HepG2 (cell line): Measurements from ENCODE around the gene DNAJB6. TPM values are rescaled to one million over a fixed set of nuclear protein-coding genes. Genes with fewer than 3 reads are reported as not detected.

Experiments used
- ATAC-seq: fragments of 200-7000 bp; cut with Tn5 transposase; 3 replicates; pipeline ENCODE4 v1.9.1; 2020; ENCODE audit warnings: mild to moderate bottlenecking, moderate library complexity
- BruUV-seq: library from RNA; stranded (reverse); fragments of 400-500 nt; replicated peaks from 2 replicates; lab custom pipeline; 2021; lab: Mats Ljungman, UMichigan
- CTCF ChIA-PET: fragments of 300-600 bp; formaldehyde crosslinking; extraction: SDS; loops from one replicate; lab custom pipeline; 2021; ENCODE audit warnings: low total read pairs, inconsistent platforms, low intra/inter-chr PET ratio; lab: Yijun Ruan, JAX
- POLR2A ChIA-PET: fragments of 350-600 bp; sonication (Branson Sonifier 250); formaldehyde crosslinking; loops from one replicate; lab custom pipeline; 2020; ENCODE audit warnings: antibody characterized with exemption, inconsistent platforms; lab: Yijun Ruan, JAX
- DNase-seq: peaks from one replicate; pipeline ENCODE4 v3.0.0-alpha.2; 2015; ENCODE audit warnings: low spot score
- FAIRE-seq: peaks from 3 replicates; lab custom pipeline; 2011; peaks lifted over from hg19 to GRCh38; lab: Jason Lieb, UNC
- H2AFZ ChIP-seq: one replicate; pipeline ENCODE4 v1.6.1; 2011; ENCODE audit warnings: low read length, inconsistent platforms
- H3K27ac ChIP-seq: fragments of 300-600 bp; 3 replicates; pipeline ENCODE4 v1.8.0; 2011; ENCODE audit warnings: mixed run types, mild to moderate bottlenecking, mixed read lengths, low read length, inconsistent platforms; ENCODE audit not compliant: insufficient read depth; ENCODE audit errors: extremely low read length
- H3K27me3 ChIP-seq, 2 experiments: fragments of 200-600 bp in 1 of 2; 2 replicates in 1 of 2; 3 replicates in 1 of 2; pipeline versions ENCODE4 v1.6.0 to v1.8.0; 2011; ENCODE audit warnings: low read length in 2 of 2, mild to moderate bottlenecking in 2 of 2, moderate library complexity in 2 of 2, inconsistent platforms in 1 of 2; ENCODE audit not compliant: insufficient read depth in 2 of 2, control insufficient read depth in 1 of 2
- H3K36me3 ChIP-seq, 2 experiments: fragments of 200-600 bp in 1 of 2; replicated peaks in 1 of 2; 2 replicates in 1 of 2; 3 replicates in 1 of 2; pipeline versions ENCODE4 v1.5.1 to v1.8.0; 2011; ENCODE audit warnings: low read length in 2 of 2, inconsistent platforms in 1 of 2; ENCODE audit not compliant: insufficient read depth in 2 of 2, control insufficient read depth in 1 of 2
- H3K4me1 ChIP-seq: 2 replicates; pipeline ENCODE4 v1.5.1; 2012; ENCODE audit warnings: low read length, inconsistent platforms; ENCODE audit not compliant: insufficient read depth
- H3K4me2 ChIP-seq: 2 replicates; pipeline ENCODE4 v1.6.0; 2011; ENCODE audit warnings: low read depth, low read length, inconsistent platforms
- H3K4me3 ChIP-seq, 3 experiments: fragments of 200-600 bp in 1 of 3; sonication (generic), shearing (Covaris generic) in 1 of 3; replicated peaks in 1 of 3; 2 replicates each; pipeline ENCODE4 v1.5.1; 2011 to 2016; ENCODE audit warnings: low read length in 3 of 3, inconsistent platforms in 2 of 3, low read depth in 2 of 3, mild to moderate bottlenecking in 2 of 3, control low read depth in 1 of 3, mixed read lengths in 1 of 3; ENCODE audit not compliant: insufficient read depth in 1 of 3
- H3K79me2 ChIP-seq: one replicate; pipeline ENCODE4 v1.6.1; 2011; ENCODE audit warnings: low read length, inconsistent platforms; ENCODE audit not compliant: insufficient read depth
- H3K9ac ChIP-seq: 2 replicates; pipeline ENCODE4 v1.6.0; 2011; ENCODE audit warnings: mild to moderate bottlenecking, low read depth, low read length, inconsistent platforms; ENCODE audit not compliant: insufficient read depth
- H3K9me3 ChIP-seq: 2 replicates; pipeline ENCODE4 v1.5.1; 2012; ENCODE audit warnings: mild to moderate bottlenecking, low read length
- H4K20me1 ChIP-seq: 2 replicates; pipeline ENCODE4 v1.6.0; 2011; ENCODE audit warnings: inconsistent platforms, mild to moderate bottlenecking, low read length, moderate library complexity; ENCODE audit not compliant: insufficient read depth
- FOSL1 ChIP-seq: sonication (generic); formaldehyde crosslinking; IDR thresholded peaks from 2 replicates; pipeline ENCODE4 v1.9.0; 2021; ENCODE audit warnings: missing genetic modification reagents, borderline replicate concordance
- NFE2L2 ChIP-seq: fragments of 150-350 bp; IDR thresholded peaks from 2 replicates; pipeline ENCODE4 v1.6.1; 2014; ENCODE audit warnings: low read length
- PAWR ChIP-seq: sonication (generic); formaldehyde crosslinking; IDR thresholded peaks from 2 replicates; pipeline ENCODE4 v1.4.0; 2020; ENCODE audit warnings: missing genetic modification reagents, mild to moderate bottlenecking, borderline replicate concordance
- REPIN1 ChIP-seq: sonication (generic); formaldehyde crosslinking; IDR thresholded peaks from 2 replicates; pipeline ENCODE4 v1.8.0; 2022; ENCODE audit warnings: missing genetic modification reagents, low read depth, mild to moderate bottlenecking, borderline replicate concordance
- ZKSCAN1 ChIP-seq: fragments of 150-350 bp; IDR thresholded peaks from 2 replicates; pipeline ENCODE4 v1.6.1; 2014; ENCODE audit warnings: low read length
- ZSCAN25 ChIP-seq: sonication (generic); formaldehyde crosslinking; IDR thresholded peaks from 2 replicates; pipeline ENCODE4 v1.8.0; 2022; ENCODE audit warnings: mild to moderate bottlenecking, missing genetic modification reagents
- WGBS: methylation state at CpG from one replicate; pipeline ENCODE4 v1.1.6; 2017; ENCODE audit warnings: low lambda C conversion rate; 5-methylcytosine and 5-hydroxymethylcytosine counted together
- in situ Hi-C: cut with HindIII; loops from 2 replicates; pipeline ENCODE4 v1.10.0; 2017; ENCODE audit warnings: low pct_unique_long_range_greater_than_20kb; ENCODE audit not compliant: extremely low pct_ligation_motif_present
- intact Hi-C: fragments of 100-400 bp; cut with micrococcal nuclease; formaldehyde crosslinking; loops from one replicate; pipeline ENCODE4 v1.10.0; 2022; ENCODE audit not compliant: unreplicated experiment
- polyA plus RNA-seq, 8 experiments: library from polyadenylated mRNA; depleted of rRNA in 3 of 8; stranded (reverse) in 7 of 8; unstranded in 1 of 8; fragments of >200 nt; fragmentation: Illumina TruSeq in 4 of 8; extraction: Trizol in 4 of 8; gene quantifications; 2 replicates each; pipeline versions ENCODE4 v1.2.1 to v1.2.3, GENCODE V29; 2011 to 2016; ENCODE audit warnings: low read depth in 4 of 8, missing spikeins in 1 of 8, mixed read lengths in 1 of 8; ENCODE audit not compliant: insufficient read depth in 1 of 8
- total RNA-seq, 5 experiments: library from RNA; depleted of rRNA; stranded (reverse); fragments of >200 nt; fragmentation: Illumina TruSeq; extraction: Trizol; gene quantifications; 2 replicates each; pipeline ENCODE4 v1.2.3, GENCODE V29; 2016; ENCODE audit warnings: low read depth in 1 of 5

The DNAJB6 gene
- total and polyA plus RNA-seq, 2 of the 13 experiments (the other 11 are each of a cell fraction or from before 2014, with no cell fraction given): 29.9 to 53.9 TPM

GRCh38 chr7:157293413-157293788 is 43.4 kb upstream of the DNAJB6 start:
- H3K4me2 ChIP-seq: peak overlapping the region; percentile 86

GRCh38 chr7:157294773-157295172 is 42.0 kb upstream of the DNAJB6 start:
- no peak overlapping the region for H2AFZ ChIP-seq
- no peaks in the 10 kb centered on the region for H3K79me2 ChIP-seq
- peaks cover 0 to 6% of the 10 kb centered on the region in 2 experiments; a peak in 1 of 5 replicates for H3K27me3 ChIP-seq
- DNase-seq (no peak), ATAC-seq (no peak), FAIRE-seq (no peak)
- H4K20me1 ChIP-seq: no peaks in the 10 kb centered on the region
- H3K9me3 ChIP-seq: no peaks in the 10 kb centered on the region
- POLR2A ChIA-PET: no interaction called here
- no peak overlapping the region for H3K4me2 ChIP-seq
- no peak overlapping the region for H3K9ac ChIP-seq
- intact Hi-C loops (no loop called here), in situ Hi-C loops (no loop called here)
- BruUV-seq: no TSS peak
- no peak overlapping the region for H3K4me3 ChIP-seq
- H3K27ac ChIP-seq: no peak overlapping the region
- peaks cover 61% of the 10 kb centered on the region for H3K4me1 ChIP-seq
- TF ChIP-seq NFE2L2: no peak
- no peak for TF ChIP-seq REPIN1
- no peak for TF ChIP-seq ZKSCAN1
- no peak for TF ChIP-seq PAWR (CRISPR knock-in tag)
- 84% methylated on average over 9 of the region's 12 CpGs for WGBS
- no peaks in the 10 kb centered on the region for H3K36me3 ChIP-seq
- CTCF ChIA-PET: no interaction called here

More at GRCh38 chr7:157293413-157293788, 43.4 kb upstream of the DNAJB6 start:
- Histone ChIP-seq H3K4me3 (peak overlapping the region in 2 of 3 experiments; percentile 56 to 76; a peak in 3 of 6 replicates), H3K4me1 (peaks cover 61% of the 10 kb centered on the region), H3K36me3 (no peaks in the 10 kb centered on the region), H2AFZ (no peak overlapping the region), H3K9me3 (no peaks in the 10 kb centered on the region), H3K79me2 (no peaks in the 10 kb centered on the region), H4K20me1 (no peaks in the 10 kb centered on the region), H3K9ac (peak overlapping the region; percentile 66; the same call in 1 of the 2 replicates), H3K27me3 (peaks cover 0 to 6% of the 10 kb centered on the region in 2 experiments; a peak in 1 of 5 replicates), H3K27ac (no peak overlapping the region)
- WGBS: 71% methylated on average over 8 of the region's 13 CpGs
- TF ChIP-seq ZSCAN25 (0 out of 2 replicates have a peak, but pooled peaks have one; percentile 6), FOSL1 (CRISPR knock-in tag) (no peak)
- CTCF ChIA-PET: no interaction called here
- FAIRE-seq (no peak), ATAC-seq (no peak), DNase-seq (no peak)
- intact Hi-C loops: no loop called here
- no TSS peak for BruUV-seq
- POLR2A ChIA-PET: no interaction called here
- in situ Hi-C loops: no loop called here
